T-cell (primary cell): ENCODE measurements around the gene THYN1. TPM values are rescaled to one million over a fixed set of nuclear protein-coding genes. Genes with fewer than 3 reads are reported as not detected.
A peak's percentile ranks its signal among the peaks of the same experiment; 100 is the strongest.

Experiments
- ATAC-seq, 4 experiments: fragments of 200-7000 bp in 3 of 4; fragments of 150-1000 bp in 1 of 4; cut with Tn5 transposase; replicated peaks in 1 of 4; 1 replicate in 3 of 4; 2 replicates in 1 of 4; pipeline ENCODE4 v1.10.0; 2021; ENCODE audit warnings: moderate library complexity in 3 of 4, mild to moderate bottlenecking in 2 of 4, moderate number of reproducible peaks in 1 of 4
- CTCF ChIA-PET, 2 donors: fragments of 300-600 bp; sonication (Branson Sonifier 250); formaldehyde crosslinking; loops; one replicate each; lab custom pipeline; 2022; ENCODE audit warnings: antibody characterized with exemption in 2 of 2; lab: Charles Lee
- POLR2A ChIA-PET, 2 donors: fragments of 300-600 bp; sonication (Branson Sonifier 250); formaldehyde crosslinking; loops; one replicate each; lab custom pipeline; 2022; ENCODE audit warnings: antibody characterized with exemption in 2 of 2; lab: Charles Lee
- DNase-seq, 35 experiments: peaks; one replicate each; pipeline versions ENCODE4 v3.0.0 to v3.0.0-alpha.2; 2013 to 2023
- H3K27ac ChIP-seq: one replicate; pipeline ENCODE4 v1.5.1; 2013; ENCODE audit warnings: low read length
- H3K27me3 ChIP-seq, 2 experiments: replicated peaks in 1 of 2; 1 replicate in 1 of 2; 2 replicates in 1 of 2; pipeline versions ENCODE4 v1.6.1 to v1.7.0; 2013; ENCODE audit warnings: low read length in 1 of 2, mixed read lengths in 1 of 2; ENCODE audit not compliant: control insufficient read depth in 2 of 2, insufficient read depth in 2 of 2; ENCODE audit errors: extremely low read depth in 1 of 2
- H3K36me3 ChIP-seq, 2 donors: 1 replicate in 1 of 2; 2 replicates in 1 of 2; pipeline versions ENCODE4 v1.6.1 to v1.7.0; 2013; ENCODE audit warnings: low read length in 1 of 2; ENCODE audit not compliant: control insufficient read depth in 2 of 2, insufficient read depth in 1 of 2; ENCODE audit errors: extremely low read depth in 1 of 2
- H3K4me1 ChIP-seq, 2 experiments: 1 replicate in 1 of 2; 2 replicates in 1 of 2; pipeline versions ENCODE4 v1.6.1 to v1.7.0; 2013; ENCODE audit warnings: low read length in 2 of 2, mixed read lengths in 1 of 2; ENCODE audit not compliant: insufficient read depth in 2 of 2, control insufficient read depth in 1 of 2; ENCODE audit errors: extremely low read depth in 1 of 2
- H3K4me3 ChIP-seq, 2 donors: 1 replicate in 1 of 2; 2 replicates in 1 of 2; pipeline versions ENCODE4 v1.5.1 to v1.7.0; 2013; ENCODE audit warnings: mild to moderate bottlenecking in 2 of 2, low read length in 1 of 2, moderate library complexity in 1 of 2; ENCODE audit not compliant: control insufficient read depth in 1 of 2; ENCODE audit errors: extremely low read depth in 1 of 2
- H3K9me3 ChIP-seq: 2 replicates; pipeline ENCODE4 v1.7.0; 2013
- H3K27ac Mint-ChIP-seq, 2 donors: one replicate each; pipeline ENCODE4 v1.8.0; 2020 to 2021; ENCODE audit warnings: mild to moderate bottlenecking in 2 of 2, mixed read lengths in 2 of 2
- H3K27me3 Mint-ChIP-seq, 2 donors: one replicate each; pipeline ENCODE4 v1.8.0; 2021 to 2022; ENCODE audit warnings: mixed read lengths in 2 of 2
- H3K36me3 Mint-ChIP-seq: one replicate; pipeline ENCODE4 v1.8.0; 2021; ENCODE audit warnings: mixed read lengths
- H3K4me1 Mint-ChIP-seq, 3 donors: one replicate each; pipeline ENCODE4 v1.8.0; 2020 to 2022; ENCODE audit warnings: mixed read lengths in 3 of 3, mild to moderate bottlenecking in 1 of 3
- H3K4me3 Mint-ChIP-seq, 3 donors: one replicate each; pipeline ENCODE4 v1.8.0; 2020 to 2022; ENCODE audit warnings: mild to moderate bottlenecking in 3 of 3, mixed read lengths in 3 of 3, moderate library complexity in 3 of 3
- H3K9me3 Mint-ChIP-seq, 3 donors: one replicate each; pipeline ENCODE4 v1.8.0; 2020 to 2022; ENCODE audit warnings: mixed read lengths in 3 of 3
- WGBS: methylation state at CpG from one replicate; pipeline ENCODE4 v1.1.5; 2013; ENCODE audit warnings: missing lambda C conversion rate; ENCODE audit not compliant: insufficient coverage; 5-methylcytosine and 5-hydroxymethylcytosine counted together
- total RNA-seq, 35 experiments: library from RNA in 6 of 35; stranded (reverse) in 6 of 35; fragments of 120-200 nt in 1 of 35; gene quantifications; one replicate each; pipeline versions ENCODE4 v1.2.1 to v1.2.4 and lab custom pipeline; 2013 to 2026

Gene THYN1
- total RNA-seq, 5 donors from 2014 or later (not counting 1 experiment from before 2014, with no cell fraction given): 37.5 to 57.6 (median 55.5) TPM

- no peak overlapping the region for H3K27ac ChIP-seq
- ChIA-PET CTCF (no interaction called here), POLR2A (no interaction called here)
- H3K27ac Mint-ChIP-seq: no peak overlapping the region
- DNase-seq (no peak), ATAC-seq (no peak)
- no peak overlapping the region for H3K4me3 ChIP-seq
- H3K4me1 Mint-ChIP-seq: peaks cover 2 to 8% (median 3%) of the 10 kb centered on the region in 3 donors
- H3K9me3 ChIP-seq: no peaks in the 10 kb centered on the region
- H3K4me3 Mint-ChIP-seq: no peak overlapping the region
- 83% methylated on average over 1 of the region's 4 CpGs for WGBS
- H3K36me3 ChIP-seq: peaks cover 35 to 86% of the 10 kb centered on the region in 2 donors
- peaks cover 1 to 2% of the 10 kb centered on the region in 2 experiments for H3K4me1 ChIP-seq
- H3K27me3 Mint-ChIP-seq: no peaks in the 10 kb centered on the region
- H3K9me3 Mint-ChIP-seq: no peaks in the 10 kb centered on the region
- peaks cover 51% of the 10 kb centered on the region for H3K36me3 Mint-ChIP-seq
- no peaks in the 10 kb centered on the region for H3K27me3 ChIP-seq
Measured at GRCh38 chr11:134246678-134247077, 6.5 kb downstream of the THYN1 start.

DNA sequence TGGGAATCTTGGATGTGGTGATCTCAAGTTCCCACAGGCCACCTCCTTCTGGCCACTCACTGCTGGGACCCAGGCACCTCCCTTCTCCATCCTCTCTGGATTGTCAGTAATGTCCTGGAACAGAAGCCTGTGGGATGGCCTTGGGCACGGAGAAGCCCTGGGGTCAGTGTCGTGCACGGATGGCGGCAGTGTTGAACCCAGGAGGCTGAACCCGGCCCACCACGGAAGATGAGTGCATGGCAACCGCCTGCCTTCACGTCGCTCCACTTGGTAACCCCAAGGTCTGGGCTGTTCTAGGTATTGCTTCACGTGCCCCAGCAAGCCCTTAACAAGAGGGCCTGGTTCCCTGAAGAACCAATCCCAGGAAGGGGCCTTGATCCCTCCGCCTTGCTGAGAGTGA lies 7.1 kb downstream of the THYN1 start:
- no peaks in the 10 kb centered on the region for H3K4me1 ChIP-seq
- no peaks in the 10 kb centered on the region for H3K27me3 ChIP-seq
- ATAC-seq (no peak), DNase-seq (no peak)
- CTCF ChIA-PET: no interaction called here
- H3K4me3 ChIP-seq: no peak overlapping the region
- Mint-ChIP-seq H3K27ac (no peak overlapping the region), H3K9me3 (no peaks in the 10 kb centered on the region), H3K36me3 (peaks cover 51% of the 10 kb centered on the region), H3K4me3 (no peak overlapping the region), H3K27me3 (no peaks in the 10 kb centered on the region), H3K4me1 (peaks cover 0 to 3% (median 0%) of the 10 kb centered on the region in 3 donors)
- no peaks in the 10 kb centered on the region for H3K9me3 ChIP-seq
- H3K36me3 ChIP-seq: peaks cover 39 to 87% of the 10 kb centered on the region in 2 donors
- H3K27ac ChIP-seq: no peak overlapping the region
- WGBS: 89% methylated on average over 11 of the region's 11 CpGs
- POLR2A ChIA-PET: no interaction called here

- Mint-ChIP-seq H3K36me3 (peaks cover 51% of the 10 kb centered on the region), H3K4me3 (no peak overlapping the region), H3K9me3 (no peaks in the 10 kb centered on the region), H3K27me3 (no peaks in the 10 kb centered on the region), H3K4me1 (peaks cover 0 to 2% (median 0%) of the 10 kb centered on the region in 3 donors), H3K27ac (no peak overlapping the region)
- Histone ChIP-seq H3K27ac (no peak overlapping the region), H3K9me3 (no peaks in the 10 kb centered on the region), H3K4me1 (no peaks in the 10 kb centered on the region), H3K4me3 (no peak overlapping the region), H3K27me3 (no peaks in the 10 kb centered on the region), H3K36me3 (peaks cover 37 to 88% of the 10 kb centered on the region in 2 donors)
- CTCF ChIA-PET: interaction anchor here (1.2 to 1.6 kb wide), 2 partner anchors 16 to 38 kb away, joined by 3 to 5 read pairs; no protein-coding TSS in a partner anchor
- WGBS: 100% methylated on average over 2 of the region's 14 CpGs
- POLR2A ChIA-PET: no interaction called here
- no peak for ATAC-seq
- DNase-seq: no peak
Measured at GRCh38 chr11:134245434-134245833, 7.7 kb downstream of the THYN1 start.

DNA sequence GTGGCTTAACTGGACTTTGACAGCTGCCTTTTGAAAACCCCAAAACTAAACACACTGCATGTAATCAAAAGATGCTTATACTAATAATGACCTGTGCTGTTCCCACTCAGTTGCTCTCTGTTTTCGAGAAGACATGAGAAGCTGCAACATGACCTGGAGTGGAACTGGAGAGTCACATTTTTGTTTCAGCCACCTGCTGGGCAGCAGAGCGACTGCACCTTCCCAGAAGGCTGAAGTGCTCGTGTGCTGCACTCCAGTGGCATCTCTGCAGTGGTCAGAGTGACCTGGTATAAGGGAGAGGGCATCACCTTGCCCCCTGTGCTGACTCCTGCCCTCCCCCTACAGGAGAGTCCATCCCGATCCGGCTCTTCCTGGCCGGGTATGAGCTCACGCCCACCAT lies 8.6 kb downstream of the THYN1 start:
- CTCF ChIA-PET: interaction anchor here (0.6 to 1.6 kb wide), 5 partner anchors 16 to 37 kb away, joined by 3 to 5 read pairs (median 4); no protein-coding TSS in a partner anchor
- peaks cover 58% of the 10 kb centered on the region for H3K36me3 Mint-ChIP-seq

DNA sequence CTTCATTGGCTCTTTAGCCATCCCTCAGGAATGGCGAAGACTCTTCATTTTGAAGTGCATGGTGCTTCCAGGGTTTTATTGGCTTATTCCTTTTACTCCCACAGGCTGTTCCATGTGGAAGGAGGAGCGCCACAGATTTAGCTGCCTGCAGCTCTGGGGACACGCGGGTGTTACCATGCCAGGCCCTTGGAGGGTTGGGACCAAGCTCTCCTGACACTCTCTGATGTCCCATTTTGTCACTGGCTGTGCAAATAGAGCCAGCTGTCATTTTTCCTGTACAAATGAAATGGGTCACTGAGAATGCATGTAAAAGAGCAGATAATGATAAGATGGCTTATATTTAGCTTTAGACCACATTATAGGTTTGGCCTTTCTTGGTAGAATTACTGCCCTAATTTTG lies 9.2 kb downstream of the THYN1 start:
- no peaks in the 10 kb centered on the region for H3K27me3 Mint-ChIP-seq
- H3K9me3 ChIP-seq: no peaks in the 10 kb centered on the region
- no peak overlapping the region for H3K4me3 ChIP-seq
- peaks cover 33 to 88% of the 10 kb centered on the region in 2 donors for H3K36me3 ChIP-seq
- H3K27ac ChIP-seq: no peak overlapping the region
- H3K27ac Mint-ChIP-seq: no peak overlapping the region
- ChIA-PET CTCF (interaction anchor here (1.2 to 1.6 kb wide), 4 partner anchors 15 to 37 kb away, joined by 3 to 5 read pairs (median 4); no protein-coding TSS in a partner anchor), POLR2A (no interaction called here)
- H3K36me3 Mint-ChIP-seq: peaks cover 56% of the 10 kb centered on the region
- H3K9me3 Mint-ChIP-seq: no peaks in the 10 kb centered on the region
- peaks cover 0 to 2% (median 0%) of the 10 kb centered on the region in 3 donors for H3K4me1 Mint-ChIP-seq
- no peak overlapping the region for H3K4me3 Mint-ChIP-seq
- no peak for DNase-seq
- WGBS: 97% methylated on average over 4 of the region's 4 CpGs
- H3K4me1 ChIP-seq: no peaks in the 10 kb centered on the region
- no peaks in the 10 kb centered on the region for H3K27me3 ChIP-seq
- ATAC-seq: no peak

More for the DNA sequence above, 8.6 kb downstream of the THYN1 start:
- 85% methylated on average over 5 of the region's 7 CpGs for WGBS
- Mint-ChIP-seq H3K27ac (peak overlapping the region in 1 of 2 donors; percentile 46), H3K27me3 (no peaks in the 10 kb centered on the region), H3K4me3 (no peak overlapping the region), H3K4me1 (peaks cover 0 to 2% (median 0%) of the 10 kb centered on the region in 3 donors), H3K9me3 (no peaks in the 10 kb centered on the region)
- Histone ChIP-seq H3K27ac (no peak overlapping the region), H3K36me3 (peaks cover 34 to 88% of the 10 kb centered on the region in 2 donors), H3K4me1 (no peaks in the 10 kb centered on the region), H3K9me3 (no peaks in the 10 kb centered on the region), H3K4me3 (no peak overlapping the region), H3K27me3 (no peaks in the 10 kb centered on the region)
- POLR2A ChIA-PET: no interaction called here
- ATAC-seq: peak in 3 of 4 experiments; percentile 36 to 69 (median 59)
- peak in 7 of 35 experiments; percentile 12 to 53 (median 20) for DNase-seq

DNA sequence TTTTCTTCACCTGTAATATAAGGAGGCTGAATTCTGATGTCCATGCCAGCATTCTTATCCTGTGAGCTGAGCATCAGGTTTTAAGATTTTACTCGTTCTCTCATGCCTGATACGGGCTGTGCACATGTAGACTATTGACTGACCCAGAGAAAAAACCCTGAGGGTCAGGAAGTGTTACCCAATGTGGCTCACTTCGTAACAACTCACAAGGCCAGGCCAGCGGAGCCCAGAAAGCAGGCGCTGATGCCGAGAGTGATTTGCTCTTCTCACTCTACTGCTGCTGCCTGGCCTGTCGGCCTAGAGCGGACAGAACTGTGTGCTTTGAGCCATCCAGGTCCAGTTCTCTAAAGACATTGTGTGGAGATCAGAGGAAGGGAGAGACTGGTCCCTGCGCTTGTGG lies 10.8 kb downstream of the THYN1 start:
- WGBS: 97% methylated on average over 3 of the region's 9 CpGs
- peaks cover 55% of the 10 kb centered on the region for H3K36me3 Mint-ChIP-seq
- no peak for ATAC-seq
- H3K27me3 Mint-ChIP-seq: no peaks in the 10 kb centered on the region
- Histone ChIP-seq H3K9me3 (no peaks in the 10 kb centered on the region), H3K4me1 (no peaks in the 10 kb centered on the region), H3K4me3 (no peak overlapping the region), H3K36me3 (peaks cover 30 to 87% of the 10 kb centered on the region in 2 donors), H3K27me3 (no peaks in the 10 kb centered on the region), H3K27ac (no peak overlapping the region)
- H3K4me1 Mint-ChIP-seq: peaks cover 0 to 2% (median 0%) of the 10 kb centered on the region in 3 donors
- ChIA-PET CTCF (no interaction called here), POLR2A (no interaction called here)
- H3K4me3 Mint-ChIP-seq: no peak overlapping the region
- H3K9me3 Mint-ChIP-seq: no peaks in the 10 kb centered on the region
- DNase-seq: no peak
- H3K27ac Mint-ChIP-seq: peak overlapping the region in 1 of 2 donors; percentile 5
